Ovary (tissue), 9 donors: ENCODE measurements around the gene DDX39A. TPM values are rescaled to one million over a fixed set of nuclear protein-coding genes. Genes with fewer than 3 reads are reported as not detected.

Experiments
- DNase-seq, 5 donors: peaks; one replicate each; pipeline ENCODE4 v3.0.0-alpha.2; 2019 to 2020
- H3K27ac ChIP-seq, 2 donors: fragments of 200-600 bp; one replicate each; pipeline versions ENCODE4 v1.5.1 to v1.8.0; 2019 to 2022
- H3K27me3 ChIP-seq: fragments of 200-600 bp; one replicate; pipeline ENCODE4 v1.8.0; 2022
- H3K36me3 ChIP-seq: fragments of 200-600 bp; sonication (generic); one replicate; pipeline ENCODE4 v1.5.1; 2019
- H3K4me1 ChIP-seq: one replicate; pipeline ENCODE4 v1.8.1; 2013; ENCODE audit warnings: mild to moderate bottlenecking, moderate library complexity; ENCODE audit not compliant: insufficient read depth
- H3K4me3 ChIP-seq: fragments of 200-600 bp; sonication (generic); one replicate; pipeline ENCODE4 v1.5.1; 2017
- H3K9me3 ChIP-seq, 2 donors: fragments of 200-600 bp in 1 of 2; sonication (generic) in 1 of 2; one replicate each; pipeline versions ENCODE4 v1.5.1 to v1.8.1; 2013 to 2019; ENCODE audit warnings: mild to moderate bottlenecking in 1 of 2, moderate library complexity in 1 of 2
- EP300 ChIP-seq: sonication (generic); formaldehyde crosslinking; IDR thresholded peaks from one replicate; pipeline ENCODE4 v1.6.1; 2017; ENCODE audit warnings: antibody characterized with exemption
- POLR2A ChIP-seq: fragments of 450-650 bp; IDR thresholded peaks from one replicate; pipeline ENCODE4 v1.6.1; 2017; ENCODE audit warnings: antibody characterized with exemption, mild to moderate bottlenecking, moderate library complexity
- WGBS, 3 donors: extraction: QIAGEN DNeasy Blood & Tissue Kit in 1 of 3; methylation state at CpG; one replicate each; pipeline versions ENCODE4 v1.1.5 to v1.1.7; 2013 to 2017; 5-methylcytosine and 5-hydroxymethylcytosine counted together
- intact Hi-C, 4 donors: fragments of 100-400 bp; cut with DNase I; formaldehyde crosslinking; loops; one replicate each; pipeline versions ENCODE4 v1.11.0 to v1.15.1; 2022 to 2023
- polyA plus RNA-seq, 2 donors: library from polyadenylated mRNA; stranded (reverse); fragments of 200-250 nt in 1 of 2; fragments of 350-450 nt in 1 of 2; fragmentation: Illumina TruSeq in 1 of 2; extraction: RNeasy Lipid Tissue Mini Kit (QIAGEN cat#74804) in 1 of 2; gene quantifications; one replicate each; pipeline ENCODE4 v1.2.3, GENCODE V29; 2013 to 2014
- total RNA-seq, 7 donors: library from RNA; depleted of rRNA in 2 of 7; stranded (reverse); fragments of >200 nt in 2 of 7; fragmentation: NEBNext Ultra II Directional in 3 of 7; extraction: Animal tissue kit (Norgen Biotek cat#: 25700) in 3 of 7; gene quantifications; one replicate each; pipeline versions ENCODE4 v1.1.0 to v1.2.4, GENCODE V29; 2016 to 2023
- TF ChIP-seq, protein P1 (sequence below), 3 donors: fragments of 450-650 bp in 2 of 3; fragments of 200-600 bp in 1 of 3; IDR thresholded peaks; one replicate each; pipeline versions ENCODE4 v1.5.1 to v1.8.0; 2016 to 2022; ENCODE audit warnings: antibody characterized with exemption in 3 of 3, mild to moderate bottlenecking in 1 of 3
- donor health status: DM: no; HTN: no; CAD: no; lungs with moderate emphysema.
- donor health status: DM: no; HTN: no; CAD: no.
- donor health status: Bipolar disorder and iron deficiency.
- donor health status: DM: yes; HTN: yes; CAD: no.
- donor health status: DM: no; HTN: no; CAD: no.
- donor health status: DM: yes; HTN: yes; CAD: no.

DDX39A gene
- total and polyA plus RNA-seq, 9 donors, result 7.9 to 48.4 (median 31.8) TPM

DNA sequence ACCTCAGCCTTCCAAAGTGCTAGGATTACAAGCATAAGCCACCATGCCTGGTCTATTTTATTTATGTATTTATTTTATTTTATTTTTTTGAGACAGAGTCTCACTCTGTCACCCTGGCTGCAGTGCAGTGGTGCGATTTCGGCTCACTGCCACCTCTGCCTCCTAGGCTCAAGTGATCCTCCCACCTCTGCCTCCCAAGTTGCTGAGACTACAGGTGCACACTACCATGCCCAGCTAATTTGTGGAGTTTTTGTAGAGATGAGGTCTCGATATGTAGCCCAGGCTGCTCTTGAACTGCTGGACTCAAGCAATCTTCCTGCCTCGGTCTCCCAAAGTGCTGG is 48.2 kb downstream of the DDX39A start:
- Histone ChIP-seq H3K9me3 (no peaks in the 10 kb centered on the region), H3K36me3 (no peaks in the 10 kb centered on the region), H3K4me3 (no peak overlapping the region), H3K4me1 (peaks cover 4% of the 10 kb centered on the region), H3K27me3 (no peaks in the 10 kb centered on the region), H3K27ac (no peak overlapping the region)
- intact Hi-C loops, result no loop called here
- WGBS, 3 donors, result 87 to 97% (median 95%) methylated on average over 4 of the region's 4 CpGs
- no peak for DNase-seq
- TF ChIP-seq, protein P1, sequence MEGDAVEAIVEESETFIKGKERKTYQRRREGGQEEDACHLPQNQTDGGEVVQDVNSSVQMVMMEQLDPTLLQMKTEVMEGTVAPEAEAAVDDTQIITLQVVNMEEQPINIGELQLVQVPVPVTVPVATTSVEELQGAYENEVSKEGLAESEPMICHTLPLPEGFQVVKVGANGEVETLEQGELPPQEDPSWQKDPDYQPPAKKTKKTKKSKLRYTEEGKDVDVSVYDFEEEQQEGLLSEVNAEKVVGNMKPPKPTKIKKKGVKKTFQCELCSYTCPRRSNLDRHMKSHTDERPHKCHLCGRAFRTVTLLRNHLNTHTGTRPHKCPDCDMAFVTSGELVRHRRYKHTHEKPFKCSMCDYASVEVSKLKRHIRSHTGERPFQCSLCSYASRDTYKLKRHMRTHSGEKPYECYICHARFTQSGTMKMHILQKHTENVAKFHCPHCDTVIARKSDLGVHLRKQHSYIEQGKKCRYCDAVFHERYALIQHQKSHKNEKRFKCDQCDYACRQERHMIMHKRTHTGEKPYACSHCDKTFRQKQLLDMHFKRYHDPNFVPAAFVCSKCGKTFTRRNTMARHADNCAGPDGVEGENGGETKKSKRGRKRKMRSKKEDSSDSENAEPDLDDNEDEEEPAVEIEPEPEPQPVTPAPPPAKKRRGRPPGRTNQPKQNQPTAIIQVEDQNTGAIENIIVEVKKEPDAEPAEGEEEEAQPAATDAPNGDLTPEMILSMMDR (IDR thresholded peaks at IDR 0.05), result no peak
- TF ChIP-seq EP300, result no peak
- no peak for TF ChIP-seq POLR2A

DNA sequence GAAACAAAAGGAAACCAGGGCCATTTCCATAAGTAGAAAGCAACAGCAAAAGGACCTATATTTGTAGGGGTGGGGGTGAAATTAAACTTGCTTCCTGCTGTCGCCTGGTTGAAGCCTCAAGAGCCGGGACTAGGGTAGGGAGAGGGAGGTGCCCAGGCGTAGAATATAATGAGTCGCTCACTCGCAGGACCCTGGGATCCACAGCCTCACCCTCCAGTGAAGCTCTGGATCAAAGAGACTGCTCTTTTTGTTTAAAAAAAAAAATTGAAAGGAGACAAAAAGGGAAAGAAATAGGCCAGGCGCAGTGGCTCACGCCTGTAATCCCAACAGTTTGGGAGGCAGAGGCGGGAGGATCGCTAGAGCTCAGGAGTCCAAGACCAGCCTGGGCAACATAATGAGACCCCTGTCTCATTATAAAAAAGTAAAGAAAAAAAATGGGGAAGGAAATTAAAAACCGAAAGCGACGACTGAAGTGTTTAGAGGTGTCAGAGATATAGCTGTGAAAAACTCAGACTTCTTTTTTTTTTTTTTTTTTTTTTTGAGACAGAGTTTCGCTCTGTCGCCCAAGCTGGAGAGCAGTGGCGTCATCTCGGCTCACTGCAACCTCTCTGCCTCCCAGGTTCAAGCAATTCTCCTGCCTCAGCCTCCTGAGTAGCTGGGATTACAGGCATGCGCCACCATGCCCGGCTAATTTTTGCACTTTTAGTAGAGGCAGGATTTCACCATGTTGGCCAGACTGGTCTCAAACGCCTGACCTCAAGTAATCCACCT is 48.8 kb downstream of the DDX39A start:
- DNase-seq, result no peak
- Histone ChIP-seq H3K36me3 (no peaks in the 10 kb centered on the region), H3K27me3 (no peaks in the 10 kb centered on the region), H3K27ac (no peak overlapping the region), H3K9me3 (no peaks in the 10 kb centered on the region), H3K4me1 (peaks cover 2% of the 10 kb centered on the region), H3K4me3 (no peak overlapping the region)
- 82 to 83% (median 83%) methylated on average over 19 of the region's 19 CpGs for WGBS, 3 donors
- TF ChIP-seq POLR2A (no peak), EP300 (no peak)
- TF ChIP-seq, protein P1 (IDR thresholded peaks at IDR 0.05), result no peak
- intact Hi-C loops, result no loop called here

DNA sequence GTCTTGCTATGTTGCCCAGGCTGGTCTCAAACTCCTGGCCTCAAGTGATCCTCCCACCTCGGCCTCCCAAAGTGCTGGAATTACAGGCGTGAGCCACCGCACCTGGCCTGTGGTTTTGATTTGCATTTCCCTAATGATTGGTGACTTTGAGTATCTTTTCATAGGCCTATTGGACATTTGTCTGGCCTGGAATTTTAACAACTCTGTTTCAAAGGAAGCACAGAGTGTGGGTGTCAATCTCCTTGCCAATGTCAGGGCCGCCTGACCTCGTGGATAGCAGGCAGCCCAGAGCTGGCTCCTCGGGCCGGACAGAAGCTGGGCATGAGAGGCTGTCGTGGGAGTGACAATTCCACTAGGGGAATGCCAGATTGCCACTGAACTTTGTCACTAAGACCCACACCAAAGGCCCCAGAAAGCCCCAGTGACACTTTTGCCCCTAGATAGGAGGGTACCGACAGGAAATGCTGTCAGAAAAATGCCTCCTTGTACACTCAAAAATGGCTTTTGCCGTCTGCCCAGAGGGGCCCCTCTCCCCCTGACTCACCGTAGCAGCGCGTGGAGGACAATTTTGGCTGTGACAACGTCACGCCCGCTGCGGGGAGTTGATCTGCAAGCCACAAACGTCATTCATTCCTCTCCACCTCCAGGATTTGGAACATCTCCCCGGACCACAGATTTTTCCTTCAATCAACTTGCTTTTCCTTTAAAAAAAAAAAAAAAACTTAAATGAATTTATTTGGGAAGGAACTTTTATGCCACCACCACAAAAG is 49.6 kb downstream of the DDX39A start:
- no peaks in the 10 kb centered on the region for H3K27me3 ChIP-seq
- WGBS, 3 donors, result 48 to 63% (median 55%) methylated on average over 19 of the region's 19 CpGs
- no peaks in the 10 kb centered on the region for H3K9me3 ChIP-seq
- H3K27ac ChIP-seq, result no peak overlapping the region
- H3K4me3 ChIP-seq, result no peak overlapping the region
- H3K4me1 ChIP-seq, result no peaks in the 10 kb centered on the region
- DNase-seq, result no peak
- intact Hi-C loops, result no loop called here
- TF ChIP-seq, protein P1 (IDR thresholded peaks at IDR 0.05), result no peak
- TF ChIP-seq POLR2A (no peak), EP300 (no peak)
- no peaks in the 10 kb centered on the region for H3K36me3 ChIP-seq

DNA sequence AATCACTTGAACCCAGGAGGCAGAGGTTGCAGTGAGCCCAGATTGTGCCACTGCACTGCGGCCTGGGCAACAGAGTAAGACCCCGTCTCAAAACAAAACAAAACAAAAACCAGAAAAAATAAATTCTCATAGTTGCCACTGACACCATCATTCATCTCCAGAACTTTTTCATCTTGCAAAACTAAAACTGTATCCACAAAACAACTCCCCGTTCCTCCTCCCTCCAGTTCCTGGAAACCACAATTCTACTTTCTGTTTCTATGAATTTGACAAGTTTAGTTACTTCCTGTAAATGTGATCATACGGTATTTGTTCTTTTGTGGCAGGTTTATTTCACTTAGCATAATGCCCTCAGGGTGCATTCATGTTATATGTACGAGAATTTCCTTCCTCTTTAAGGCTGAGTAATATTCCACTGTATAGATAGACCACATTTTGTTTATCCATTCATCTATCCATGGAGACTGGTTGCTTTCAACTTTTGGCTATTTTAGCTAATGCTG is 51.1 kb downstream of the DDX39A start:
- intact Hi-C loops, result no loop called here
- Histone ChIP-seq H3K4me3 (no peak overlapping the region), H3K9me3 (no peaks in the 10 kb centered on the region), H3K4me1 (peaks cover 4% of the 10 kb centered on the region), H3K27ac (no peak overlapping the region), H3K36me3 (no peaks in the 10 kb centered on the region), H3K27me3 (no peaks in the 10 kb centered on the region)
- TF ChIP-seq POLR2A, result no peak
- TF ChIP-seq EP300, result no peak
- TF ChIP-seq, protein P1 (IDR thresholded peaks at IDR 0.05), result no peak
- 64 to 71% (median 65%) methylated on average over 5 of the region's 5 CpGs for WGBS, 3 donors
- DNase-seq, result no peak
